GM12801 (cell line): ENCODE measurements around the gene FBXO34.

Experiments used
- CTCF ChIP-seq: IDR thresholded peaks from one replicate; pipeline ENCODE4 v1.5.1; 2011; ENCODE audit warnings: control low read depth; ENCODE audit not compliant: insufficient read length; ENCODE audit errors: extremely low read depth

Gene FBXO34

DNA sequence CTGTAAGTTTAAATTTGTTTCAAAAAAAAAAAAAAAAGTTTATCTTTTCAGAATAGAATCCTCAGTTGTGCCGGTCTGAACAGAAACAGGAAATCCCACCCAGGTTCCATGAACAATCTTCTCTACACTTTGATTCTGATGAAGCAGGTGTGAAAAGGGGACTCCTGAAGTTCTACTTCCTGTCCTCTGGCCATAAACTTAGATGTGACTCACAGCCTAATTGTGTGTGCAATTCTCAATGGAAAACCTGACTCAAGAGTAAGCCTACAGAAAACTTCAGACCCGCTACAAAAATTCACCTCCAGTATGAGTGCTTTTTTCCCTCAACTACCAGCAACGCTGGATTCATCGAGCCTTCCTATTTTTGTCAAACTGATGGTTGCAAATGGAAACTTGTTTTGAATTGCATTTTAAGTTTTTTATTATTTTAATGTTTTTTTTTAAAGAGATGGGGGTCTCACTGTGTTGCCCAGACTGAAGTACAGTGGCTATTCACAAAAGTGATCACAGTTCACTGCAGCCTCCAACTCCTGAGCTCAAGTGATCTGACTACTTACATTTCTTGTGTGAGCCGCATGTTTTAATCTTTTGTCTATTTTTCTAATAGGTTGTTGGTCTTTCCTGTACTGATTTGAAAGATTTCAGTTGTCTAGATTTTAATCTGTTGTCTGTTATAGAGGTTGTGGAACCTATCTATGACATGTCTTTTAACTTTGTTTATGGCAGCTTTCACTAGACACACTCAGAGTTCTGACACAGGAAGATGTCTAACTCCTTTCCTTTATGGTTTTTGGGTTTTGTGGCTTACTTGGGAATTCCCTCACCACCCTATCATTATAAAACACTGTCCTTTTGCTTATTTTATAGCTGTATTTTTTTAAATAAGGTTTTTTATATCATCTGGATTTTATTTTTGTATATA lies 102.8 kb downstream of the FBXO34 start:
- TF ChIP-seq CTCF, result no peak

- TF ChIP-seq CTCF, result no peak
Observed at GRCh38 chr14:55374771-55375170, 103.5 kb downstream of the FBXO34 start.

DNA sequence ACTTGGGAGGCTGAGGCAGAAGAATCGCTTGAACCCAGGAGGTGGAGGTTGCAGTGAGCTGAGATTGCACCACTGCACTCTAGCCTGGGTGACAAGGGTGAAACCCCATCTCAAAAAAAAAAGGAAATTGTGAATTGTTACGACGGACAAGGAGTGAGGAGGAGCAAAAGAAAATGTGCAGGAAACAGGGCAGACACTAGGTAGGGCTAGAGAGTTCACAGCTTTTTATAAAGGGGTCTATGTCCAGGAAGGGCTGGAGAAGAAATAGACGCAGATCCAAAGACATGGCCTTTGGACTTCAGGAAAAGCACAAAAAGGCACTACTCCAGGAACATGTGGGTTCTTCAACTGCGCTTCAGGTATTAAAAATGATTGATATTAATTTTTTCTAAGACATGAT lies 106.0 kb downstream of the FBXO34 start:
- TF ChIP-seq CTCF, result no peak

DNA sequence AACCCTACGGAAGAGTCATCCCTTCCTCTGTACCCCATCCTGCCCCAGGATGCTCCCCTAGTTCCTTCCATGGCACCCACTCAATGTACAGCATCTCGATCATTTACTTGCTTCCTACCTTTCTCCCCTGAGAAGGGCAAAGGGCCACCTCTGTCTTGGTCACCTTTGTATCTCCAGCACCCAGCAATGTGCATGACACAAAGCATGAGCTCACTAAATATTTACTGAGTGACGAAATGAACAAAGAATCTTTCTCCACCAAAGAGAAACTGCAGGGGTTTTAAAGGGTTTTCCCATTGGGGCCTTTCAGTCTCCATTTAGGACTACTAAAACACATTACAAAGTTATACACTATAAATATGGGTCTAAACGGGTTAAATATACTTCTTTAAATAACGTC lies 109.8 kb downstream of the FBXO34 start:
- no peak for TF ChIP-seq CTCF

GRCh38 chr14:55381561-55381960 lies 110.3 kb downstream of the FBXO34 start:
- no peak for TF ChIP-seq CTCF

GRCh38 chr14:55382483-55382882 lies 111.3 kb downstream of the FBXO34 start:
- TF ChIP-seq CTCF, result no peak

GRCh38 chr14:55383541-55384140 lies 112.4 kb downstream of the FBXO34 start:
- TF ChIP-seq CTCF, result no peak
